A549 (cell line): ENCODE measurements around the gene MAP2. TPM values are rescaled to one million over a fixed set of nuclear protein-coding genes. Genes with fewer than 3 reads are reported as not detected.

ENCODE experiments used
- ATAC-seq, 2 experiments: fragments of 200-7000 bp in 1 of 2; fragments of >200 bp in 1 of 2; cut with Nextera tagmentation in 1 of 2; cut with Tn5 transposase in 1 of 2; 3 replicates each; pipeline versions ENCODE4 v1.8.0 to v1.9.1; 2018 to 2020; ENCODE audit warnings: mild to moderate bottlenecking in 1 of 2, moderate library complexity in 1 of 2
- CTCF ChIA-PET: fragments of 300-600 bp; sonication (Branson Sonifier 250); formaldehyde crosslinking; extraction: SDS; loops from one replicate; lab custom pipeline; 2021; ENCODE audit warnings: antibody characterized with exemption, inconsistent platforms; lab: Yijun Ruan, JAX
- POLR2A ChIA-PET: fragments of 350-600 bp; formaldehyde crosslinking; extraction: SDS; loops from one replicate; lab custom pipeline; 2021; ENCODE audit warnings: antibody characterized with exemption, inconsistent platforms; lab: Yijun Ruan, JAX
- DNase-seq, 2 experiments: peaks; one replicate each; pipeline versions ENCODE4 v3.0.0 to v3.0.0-alpha.2; 2011 to 2016; ENCODE audit warnings: low read depth in 1 of 2, low spot score in 1 of 2
- FAIRE-seq: peaks from 2 replicates; lab custom pipeline; 2011; peaks lifted over from hg19 to GRCh38; lab: Jason Lieb, UNC
- H3K27ac ChIP-seq, 2 experiments: fragments of >200 bp; sonication (Bioruptor Twin); formaldehyde crosslinking; 3 replicates each; pipeline ENCODE4 v1.5.1; 2016 to 2017
- H3K4me1 ChIP-seq: fragments of >200 bp; sonication (Bioruptor Twin); formaldehyde crosslinking; 3 replicates; pipeline ENCODE4 v1.6.1; 2016
- H3K4me2 ChIP-seq: fragments of >200 bp; sonication (Bioruptor Twin); formaldehyde crosslinking; 3 replicates; pipeline ENCODE4 v1.6.1; 2016
- H3K4me3 ChIP-seq: fragments of >200 bp; sonication (Bioruptor Twin); formaldehyde crosslinking; 3 replicates; pipeline ENCODE4 v1.5.1; 2016
- H3K9me3 ChIP-seq: fragments of >200 bp; sonication (Bioruptor Twin); formaldehyde crosslinking; 3 replicates; pipeline ENCODE4 v1.6.1; 2016
- BHLHE40 ChIP-seq: IDR thresholded peaks from 2 replicates; pipeline ENCODE4 v1.6.1; 2012; ENCODE audit warnings: low read depth, low read length, inconsistent platforms
- CBX8 ChIP-seq: fragments of 200-600 bp; sonication (generic); IDR thresholded peaks from 2 replicates; pipeline ENCODE4 v1.6.1; 2016
- CHD2 ChIP-seq: fragments of 150-350 bp; IDR thresholded peaks from 2 replicates; pipeline ENCODE4 v1.6.1; 2014; ENCODE audit warnings: low read length; ENCODE audit not compliant: partially characterized antibody
- CHD4 ChIP-seq: fragments of 200-600 bp; sonication (generic); IDR thresholded peaks from 2 replicates; pipeline ENCODE4 v1.6.1; 2016; ENCODE audit warnings: antibody characterized with exemption, mild to moderate bottlenecking, borderline replicate concordance
- E2F6 ChIP-seq: IDR thresholded peaks from 2 replicates; pipeline ENCODE4 v1.6.1; 2012; ENCODE audit warnings: low read depth, borderline replicate concordance
- EHF ChIP-seq: fragments of 250-450 bp; sonication (Bioruptor Pico); IDR thresholded peaks from 2 replicates; pipeline ENCODE4 v1.5.0; 2020; ENCODE audit warnings: mild to moderate bottlenecking
- EP300 ChIP-seq, 2 experiments: fragments of >200 bp; sonication (Bioruptor Twin); formaldehyde crosslinking; IDR thresholded peaks; 2 replicates in 1 of 2; 3 replicates in 1 of 2; pipeline ENCODE4 v1.6.1; 2016 to 2017
- ESRRA ChIP-seq: fragments of 150-350 bp; IDR thresholded peaks from 2 replicates; pipeline ENCODE4 v1.6.1; 2014; ENCODE audit warnings: mild to moderate bottlenecking, low read length, borderline replicate concordance
- FOSB ChIP-seq: fragments of 250-450 bp; sonication (Bioruptor Pico); IDR thresholded peaks from 2 replicates; pipeline ENCODE4 v1.5.0; 2020; ENCODE audit warnings: mild to moderate bottlenecking, moderate library complexity
- FOXS1 ChIP-seq: fragments of 250-450 bp; sonication (Bioruptor Pico); IDR thresholded peaks from 2 replicates; pipeline ENCODE4 v1.5.0; 2020; ENCODE audit warnings: mild to moderate bottlenecking, moderate library complexity
- GATA3 ChIP-seq: IDR thresholded peaks from 2 replicates; pipeline ENCODE4 v1.6.1; 2012; ENCODE audit warnings: borderline replicate concordance
- HOXB5 ChIP-seq: fragments of 250-450 bp; sonication (Bioruptor Pico); IDR thresholded peaks from 2 replicates; pipeline ENCODE4 v1.5.0; 2020; ENCODE audit warnings: mild to moderate bottlenecking, moderate library complexity
- MAX ChIP-seq: IDR thresholded peaks from 2 replicates; pipeline ENCODE4 v1.6.1; 2012
- MAZ ChIP-seq: fragments of 150-350 bp; IDR thresholded peaks from 2 replicates; pipeline ENCODE4 v1.6.1; 2014; ENCODE audit warnings: antibody characterized with exemption, low read depth, low read length, borderline replicate concordance
- NPAS2 ChIP-seq: fragments of 250-450 bp; sonication (Bioruptor Pico); IDR thresholded peaks from 2 replicates; pipeline ENCODE4 v1.8.0; 2022; ENCODE audit warnings: mild to moderate bottlenecking, moderate library complexity, borderline replicate concordance
- NR3C1 ChIP-seq: fragments of >200 bp; sonication (Bioruptor Twin); formaldehyde crosslinking; IDR thresholded peaks from 3 replicates; pipeline ENCODE4 v1.6.1; 2017
- PBX3 ChIP-seq: IDR thresholded peaks from 2 replicates; pipeline ENCODE4 v1.6.1; 2012
- POLR2A ChIP-seq: IDR thresholded peaks from 2 replicates; pipeline ENCODE4 v1.6.1; 2012; ENCODE audit warnings: mild to moderate bottlenecking, low read length
- POLR2AphosphoS2 ChIP-seq: conservative IDR thresholded peaks from 2 replicates; pipeline ENCODE4 v1.6.1; 2012; ENCODE audit warnings: low read length, improper control_type of control experiment, inconsistent platforms
- RAD21 ChIP-seq, 2 experiments: fragments of >200 bp in 1 of 2; sonication (Bioruptor Twin) in 1 of 2; formaldehyde crosslinking in 1 of 2; IDR thresholded peaks in 1 of 2; conservative IDR thresholded peaks in 1 of 2; 2 replicates in 1 of 2; 3 replicates in 1 of 2; pipeline ENCODE4 v1.6.1; 2012 to 2018; ENCODE audit warnings: inconsistent platforms in 1 of 2
- REST ChIP-seq: fragments of 200-600 bp; sonication (generic); IDR thresholded peaks from 2 replicates; pipeline ENCODE4 v1.6.1; 2016; ENCODE audit warnings: antibody characterized with exemption, mild to moderate bottlenecking, moderate library complexity
- RFX5 ChIP-seq: fragments of 450-650 bp; IDR thresholded peaks from 2 replicates; pipeline ENCODE4 v1.7.1; 2014; ENCODE audit warnings: antibody characterized with exemption, mild to moderate bottlenecking, moderate library complexity
- SMC3 ChIP-seq: fragments of >200 bp; sonication (Bioruptor Twin); formaldehyde crosslinking; IDR thresholded peaks from 3 replicates; pipeline ENCODE4 v1.6.1; 2018; ENCODE audit warnings: inconsistent platforms
- SREBF2 ChIP-seq: fragments of 450-650 bp; IDR thresholded peaks from 2 replicates; pipeline ENCODE4 v1.6.1; 2014; ENCODE audit warnings: mild to moderate bottlenecking, moderate library complexity
- TP53 ChIP-seq: fragments of 250-450 bp; sonication (Bioruptor Pico); IDR thresholded peaks from 2 replicates; pipeline ENCODE4 v1.5.0; 2021; ENCODE audit warnings: mild to moderate bottlenecking, moderate library complexity
- USF2 ChIP-seq: fragments of 450-650 bp; IDR thresholded peaks from 2 replicates; pipeline ENCODE4 v1.6.1; 2014; ENCODE audit warnings: antibody characterized with exemption
- ZC3H11A ChIP-seq: fragments of 450-650 bp; IDR thresholded peaks from 2 replicates; pipeline ENCODE4 v1.6.1; 2014; ENCODE audit warnings: antibody characterized with exemption, mild to moderate bottlenecking
- ZSCAN20 ChIP-seq: fragments of 250-450 bp; sonication (Bioruptor Pico); IDR thresholded peaks from 2 replicates; pipeline ENCODE4 v1.8.0; 2022; ENCODE audit warnings: mild to moderate bottlenecking, moderate library complexity
- WGBS: methylation state at CpG from one replicate; pipeline ENCODE4 v1.1.6; 2017; ENCODE audit errors: missing lambda C conversion rate; 5-methylcytosine and 5-hydroxymethylcytosine counted together
- polyA plus RNA-seq, 4 experiments: library from polyadenylated mRNA; depleted of rRNA in 3 of 4; stranded (reverse); fragments of >200 nt; fragmentation: RNase III in 1 of 4; extraction: RNeasy Plus Mini Kit Qiagen cat#74134 plus additional on column Dnase treatment in 1 of 4; gene quantifications; 2 replicates in 3 of 4; 3 replicates in 1 of 4; pipeline ENCODE4 v1.2.3, GENCODE V29; 2011 to 2017

MAP2 gene
- polyA plus RNA-seq, 2 of the 4 experiments (the other 2 are of a cell fraction) = 0.53 to 1.8 TPM

- ATAC-seq = no peak
- Histone ChIP-seq H3K9me3 (no peaks in the 10 kb centered on the region), H3K4me2 (no peak overlapping the region), H3K4me3 (no peak overlapping the region), H3K4me1 (no peaks in the 10 kb centered on the region), H3K27ac (no peak overlapping the region)
- FAIRE-seq = no peak
- POLR2A ChIA-PET = no interaction called here
- 61% methylated on average over 1 of the region's 1 CpG for WGBS
- no peak for TF ChIP-seq FOSB (CRISPR knock-in tag)
- TF ChIP-seq SMC3 = no peak
- TF ChIP-seq ZSCAN20 = no peak
- TF ChIP-seq EP300 (IDR thresholded peaks at IDR 0.05) = no peak
- no peak for TF ChIP-seq NR3C1
- TF ChIP-seq CBX8 = no peak
- TF ChIP-seq GATA3 = no peak
- no peak for TF ChIP-seq ESRRA
- TF ChIP-seq E2F6 = no peak
- TF ChIP-seq PBX3 = no peak
- TF ChIP-seq BHLHE40 = no peak
- no peak for TF ChIP-seq SREBF2
- no peak for DNase-seq
- CTCF ChIA-PET = no interaction called here
Observed at GRCh38 chr2:209442939-209443338, 19.1 kb downstream of the MAP2 start.

DNA sequence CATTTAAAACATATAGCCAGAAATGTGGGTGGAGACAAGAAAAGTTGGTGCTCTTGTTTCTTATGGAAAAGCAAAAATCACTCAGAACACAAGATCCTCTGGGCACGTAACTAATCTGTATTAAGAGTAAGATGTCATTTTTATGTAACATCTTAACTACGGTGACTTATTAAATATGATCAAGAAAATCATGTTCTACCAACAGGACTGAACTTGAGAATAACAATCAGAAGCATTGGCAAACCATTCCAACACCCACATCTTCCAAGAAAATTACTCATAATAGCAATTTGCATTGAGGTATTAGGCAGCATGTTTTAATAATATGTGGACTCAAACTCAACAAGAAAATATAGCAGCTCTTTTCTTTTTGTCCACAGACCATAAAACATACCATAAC, 21.6 kb downstream of the MAP2 start:
- Histone ChIP-seq H3K4me1 (no peaks in the 10 kb centered on the region), H3K4me2 (no peak overlapping the region)
- no peak for FAIRE-seq
- TF ChIP-seq EHF (CRISPR knock-in tag) (no peak), FOXS1 (CRISPR knock-in tag) (no peak), CHD4 (no peak), EP300 (IDR thresholded peaks at IDR 0.05) (no peak), POLR2AphosphoS2 (no peak), MAZ (no peak), MAX (no peak), RAD21 (conservative IDR thresholded peaks at IDR 0.05 in 1 of 2, IDR thresholded peaks at IDR 0.05 in 1 of 2) (no peak), CHD2 (no peak), HOXB5 (CRISPR knock-in tag) (no peak), USF2 (no peak), NPAS2 (CRISPR knock-in tag) (no peak), REST (no peak), POLR2A (no peak), SMC3 (no peak), TP53 (CRISPR knock-in tag) (no peak), RFX5 (no peak), ZC3H11A (no peak), ZSCAN20 (no peak), GATA3 (no peak)
- TF ChIP-seq, all 56 proteins: peak for 0
- CTCF ChIA-PET = no interaction called here
- WGBS = 81% methylated on average over 2 of the region's 2 CpGs
- no peak overlapping the region for H3K27ac ChIP-seq
- POLR2A ChIA-PET = no interaction called here
- no peak overlapping the region for H3K4me3 ChIP-seq
- H3K9me3 ChIP-seq = no peaks in the 10 kb centered on the region
- no peak for ATAC-seq
- no peak for DNase-seq
